Spinal cord (tissue), 4 donors: ENCODE data around the gene SLC14A1. TPM values are rescaled to one million over a fixed set of nuclear protein-coding genes. Genes with fewer than 3 reads are reported as not detected.

Experiments
- polyA plus RNA-seq, 2 donors: library from polyadenylated mRNA; unstranded; fragments of 120-200 nt; gene quantifications; one replicate each; pipeline ENCODE4 v1.2.1, GENCODE V29; 2013; ENCODE audit not compliant: insufficient read length in 2 of 2
- small RNA-seq: library from RNA; depleted of rRNA; stranded (forward); fragments of <200 nt; gene quantifications from one replicate; pipeline ENCODE3, GENCODE V24; 2014; ENCODE audit warnings: low replicate concordance
- total RNA-seq, 2 donors: library from RNA; depleted of rRNA in 1 of 2; stranded (reverse); fragments of 120-200 nt in 1 of 2; fragments of >200 nt in 1 of 2; gene quantifications; one replicate each; pipeline versions ENCODE4 v1.2.3 to v1.2.4, GENCODE V29; 2013 to 2014

Gene SLC14A1
- total and polyA plus RNA-seq, 4 donors: 1.1 to 19.4 (median 1.6) TPM

Small RNA genes lying within 50 kb of the gene (small RNA-seq; reads per million reads assigned to genes)
- not detected for gene AC087685.1

Other genes starting within 250 kb of the SLC14A1 start
- gene SLC14A2, start 108.7 kb upstream of the SLC14A1 start, total RNA-seq: under 1 TPM; 0.10 to 0.17 TPM
- gene SLC14A2, start 108.7 kb upstream of the SLC14A1 start, polyA plus RNA-seq: under 1 TPM; 0.08 to 0.56 TPM
- under 1 TPM in 1 of 2 donors, not detected in 1; 0.11 TPM for gene SIGLEC15, start 101.5 kb downstream of the SLC14A1 start, total RNA-seq
- gene SIGLEC15, start 101.5 kb downstream of the SLC14A1 start, polyA plus RNA-seq: under 1 TPM; 0.10 to 0.47 TPM
- 10 to 100 TPM; 24.9 to 28.9 TPM for gene EPG5, start 243.1 kb downstream of the SLC14A1 start, total RNA-seq
- 10 to 100 TPM; 14.1 to 20.0 TPM for gene EPG5, start 243.1 kb downstream of the SLC14A1 start, polyA plus RNA-seq